ENCODE measurements around the gene TAS1R1.

Gene TAS1R1

DNA sequence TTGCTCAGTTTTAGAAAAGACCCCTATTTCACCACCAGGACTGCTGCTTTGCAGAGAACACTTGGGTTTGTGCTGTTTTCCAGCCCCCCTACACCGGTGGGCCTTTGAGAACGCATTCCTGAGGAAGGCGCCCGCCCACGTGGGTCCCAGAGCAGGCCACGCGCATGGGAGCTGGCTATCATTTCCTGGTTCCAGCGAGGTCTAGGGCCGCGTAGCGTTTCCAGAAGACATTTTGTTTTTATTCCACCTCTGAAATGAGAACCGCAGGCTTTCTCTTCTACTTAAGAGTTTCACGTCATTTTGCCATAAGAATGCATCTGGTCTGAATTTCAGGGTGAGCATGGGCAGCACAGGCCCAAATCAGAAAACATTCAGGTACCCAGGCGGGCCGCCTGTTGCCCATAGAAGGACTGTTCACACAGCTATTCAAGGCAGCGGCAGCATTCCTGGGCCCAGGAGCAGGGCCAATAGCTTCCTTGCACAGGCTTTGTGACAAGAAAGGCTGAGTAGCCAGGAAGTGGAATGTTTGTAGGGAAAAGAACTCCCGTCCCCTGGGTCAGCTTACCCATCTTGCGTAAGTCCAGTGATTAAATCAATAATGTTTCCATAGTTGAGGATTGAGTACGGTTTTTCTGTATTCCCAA, 48.9 kb downstream of the TAS1R1 start:
- peak; percentile 66 for DNase-seq (ENCODE audit: low read depth)

DNA sequence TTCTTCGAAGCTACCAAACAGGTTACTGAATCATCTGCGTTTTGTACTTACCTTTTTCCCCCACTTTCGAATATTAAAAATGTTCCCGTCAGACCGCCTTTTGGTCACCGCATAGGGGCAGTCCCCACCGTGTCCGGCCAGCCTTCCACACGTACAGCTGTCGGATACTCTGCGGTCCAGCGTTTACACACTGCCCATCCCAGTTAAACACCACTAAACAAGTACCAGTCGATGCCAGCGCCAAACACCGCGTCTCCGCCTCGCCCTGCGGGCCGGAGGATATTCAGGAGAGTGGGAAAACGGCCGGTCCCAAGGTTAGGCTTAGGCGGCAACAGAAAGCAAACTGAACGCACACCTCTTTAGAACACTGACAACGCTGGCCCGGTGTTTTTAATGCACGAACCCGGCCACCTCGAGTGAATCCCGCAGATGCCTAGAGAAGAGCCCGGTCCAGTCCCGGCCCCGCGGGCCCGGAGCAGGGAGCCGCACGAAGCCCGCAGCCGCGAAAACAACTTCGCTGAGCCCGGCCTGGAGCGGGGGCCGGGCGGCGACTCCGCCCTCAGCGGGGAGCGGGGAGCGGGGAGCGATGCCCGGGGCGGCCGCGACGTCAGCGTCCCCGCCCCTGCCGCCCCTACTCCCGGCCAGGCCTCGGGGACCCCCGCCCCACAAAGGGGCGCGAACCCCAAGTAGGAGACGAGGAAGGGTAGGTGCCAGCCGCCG, 57.7 kb downstream of the TAS1R1 start:
- DNase-seq (ENCODE audit: low read depth), result no peak

- peak; percentile 98 for DNase-seq (ENCODE audit: low read depth)
Observed at GRCh38 chr1:6613361-6614018, 58.4 kb downstream of the TAS1R1 start, which contains the start of gene PHF13. TSS of gene PHF13 (plus strand) at chr1:6613731. CDS start at chr1:6614067, 336 bp downstream.

GRCh38 chr1:6614019-6614928, 59.2 kb downstream of the TAS1R1 start:
- DNase-seq (ENCODE audit: low read depth), result no peak

DNA sequence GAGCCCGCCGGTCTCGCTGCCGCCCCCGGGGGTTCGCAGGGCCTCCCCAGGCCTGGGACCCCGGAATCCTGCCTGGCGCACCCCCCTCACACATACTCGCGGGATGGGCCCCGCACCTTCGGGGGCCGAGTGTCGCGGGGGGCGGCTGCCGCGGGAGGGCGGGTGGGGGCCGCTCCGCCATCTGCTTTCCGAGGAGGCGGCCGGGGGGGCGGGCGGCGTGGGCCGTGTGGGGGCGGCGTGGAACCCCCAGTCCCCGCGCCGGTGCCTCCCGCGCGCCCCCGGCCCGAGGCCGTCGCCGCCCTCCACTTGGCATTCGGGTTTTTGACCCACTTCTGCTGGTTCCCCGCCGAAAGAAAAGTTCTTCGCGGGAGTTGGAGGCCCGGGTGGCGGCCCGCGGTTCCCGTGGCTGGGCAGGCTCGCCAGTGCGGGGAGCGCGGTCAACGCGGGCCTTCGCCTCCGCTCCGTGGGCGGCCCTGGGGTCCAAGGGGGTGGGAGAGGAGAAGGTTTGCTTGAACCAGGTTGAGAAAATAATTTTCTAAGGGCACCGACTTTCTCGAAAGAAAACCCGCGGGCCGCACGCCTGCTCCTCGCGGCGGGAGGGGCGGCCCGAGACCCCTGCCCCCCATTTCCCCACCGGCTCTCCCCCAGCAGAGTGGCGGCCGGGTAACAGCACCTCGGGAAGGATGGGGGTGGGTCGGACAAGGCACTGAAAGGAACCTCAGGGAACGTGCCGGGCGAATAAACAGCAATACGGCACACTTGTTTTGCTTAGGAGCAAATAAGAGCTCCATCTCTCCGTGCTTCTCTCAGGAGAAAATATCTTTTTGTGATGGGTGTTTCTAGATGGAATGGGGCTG, 60.0 kb downstream of the TAS1R1 start:
- DNase-seq (ENCODE audit: low read depth), result no peak

GRCh38 chr1:6619045-6619444, 63.9 kb downstream of the TAS1R1 start:
- DNase-seq (ENCODE audit: low read depth), result no peak

DNA sequence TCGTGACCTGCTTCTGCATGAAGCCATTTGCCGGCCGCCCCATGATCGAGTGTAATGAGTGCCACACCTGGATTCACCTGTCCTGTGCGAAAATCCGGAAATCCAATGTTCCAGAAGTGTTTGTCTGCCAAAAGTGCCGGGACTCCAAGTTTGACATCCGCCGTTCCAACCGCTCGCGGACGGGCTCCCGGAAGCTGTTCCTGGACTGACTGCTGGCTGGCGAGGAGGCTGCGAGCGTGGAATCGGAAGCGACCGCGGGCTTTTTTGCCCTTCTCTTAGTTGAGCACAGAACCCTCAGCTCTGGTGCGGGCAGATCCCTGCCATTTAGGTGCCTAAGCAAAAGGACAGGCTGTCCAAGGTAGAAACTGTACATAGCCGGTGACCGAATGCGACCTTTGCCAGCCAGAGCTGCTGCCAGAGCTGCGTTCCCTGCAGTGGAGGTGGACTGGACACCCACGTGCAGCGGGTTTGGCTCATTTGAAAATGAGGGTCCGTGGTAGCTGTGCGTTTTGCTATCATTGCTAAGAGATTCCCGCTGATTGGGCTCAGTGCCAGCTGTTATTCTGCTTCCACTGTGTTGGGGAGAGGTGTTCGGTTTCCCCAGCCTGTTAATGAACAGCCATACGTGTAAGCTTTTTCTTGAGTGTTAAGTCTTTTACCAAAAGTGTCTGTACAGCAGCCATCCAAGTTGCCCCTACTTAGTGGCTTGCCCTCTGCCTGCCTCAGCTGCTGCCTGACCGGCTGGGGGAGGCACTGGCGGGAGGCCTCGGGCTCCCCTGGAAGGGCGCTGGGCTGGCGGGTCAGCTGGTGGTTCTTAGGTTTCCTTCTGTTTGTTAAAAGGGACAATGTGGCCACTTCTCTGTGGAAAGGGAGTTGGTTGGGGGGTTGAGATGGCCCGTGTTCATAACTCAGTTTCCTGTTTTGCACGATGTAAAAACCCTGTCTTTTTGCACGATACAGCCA, 66.6 kb downstream of the TAS1R1 start:
- DNase-seq (ENCODE audit: low read depth), result no peak

DNA sequence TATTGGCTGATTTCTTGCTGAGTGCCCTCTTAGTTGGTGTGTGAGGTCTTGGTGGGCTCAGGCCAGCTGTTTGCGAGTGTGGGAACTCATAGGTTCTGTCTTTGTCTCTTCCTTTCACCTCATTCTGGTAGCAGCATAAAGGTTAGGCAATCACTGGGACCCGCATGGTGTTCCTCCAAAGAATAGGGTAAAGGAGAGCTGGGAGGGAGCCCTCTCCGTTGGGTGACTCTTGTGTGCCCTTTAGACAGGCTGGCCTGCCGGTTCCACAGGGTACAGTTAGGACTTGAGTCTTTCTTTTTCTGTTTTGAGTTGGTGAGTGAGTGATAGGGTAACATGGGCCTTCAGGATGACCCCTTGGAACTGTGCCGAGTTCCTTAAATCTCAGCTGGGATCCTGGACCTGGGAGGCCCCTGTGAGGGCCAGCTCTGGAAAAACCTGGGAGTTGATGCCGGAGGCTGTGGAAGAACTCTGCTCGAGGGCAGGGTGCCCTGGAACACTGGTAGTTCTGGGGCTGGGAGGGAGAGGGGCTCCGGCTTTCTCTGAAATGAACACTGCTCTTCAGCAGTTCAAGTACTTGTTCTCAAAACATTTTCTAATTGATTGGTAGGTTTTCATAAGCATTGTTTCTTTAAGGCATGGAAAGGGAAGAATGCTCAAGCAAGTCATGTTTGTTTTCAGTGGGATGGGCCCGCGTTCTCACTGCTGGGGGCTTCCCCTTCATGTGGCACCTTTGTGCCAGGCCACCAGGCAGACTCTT, 67.5 kb downstream of the TAS1R1 start:
- no peak for DNase-seq (ENCODE audit: low read depth)

DNA sequence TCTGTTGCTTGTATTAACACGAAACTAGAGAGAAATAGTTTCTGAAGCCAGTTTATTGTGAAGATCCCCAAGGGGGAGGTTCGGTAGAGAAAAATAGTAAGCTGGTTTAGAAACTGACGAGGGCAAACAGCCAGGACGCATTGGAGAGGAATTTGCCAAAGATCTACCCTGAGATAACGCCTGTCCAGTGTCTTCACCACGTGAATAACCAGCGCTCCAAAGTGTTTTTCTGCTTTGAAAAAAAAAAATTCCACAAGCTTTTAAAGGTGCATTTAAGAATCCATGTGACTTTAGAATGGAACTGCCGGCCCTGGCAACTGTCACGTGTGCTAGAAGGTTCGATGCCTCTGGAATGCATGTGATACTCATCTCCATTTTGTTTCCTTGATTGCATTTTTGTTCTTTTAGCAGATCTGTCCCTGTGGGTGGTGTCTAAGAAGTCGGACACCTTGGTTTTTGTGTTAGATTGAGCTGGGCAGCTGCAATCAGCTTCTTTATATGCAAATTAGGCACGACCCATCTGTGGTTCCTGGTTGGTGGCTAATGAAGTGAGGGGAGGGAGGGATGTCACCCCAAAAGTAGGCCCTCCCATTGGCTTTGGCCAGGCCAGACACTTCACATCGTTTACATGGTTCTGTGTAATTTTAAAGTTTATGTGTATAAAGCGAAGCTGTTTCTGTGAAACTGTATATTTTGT, 68.3 kb downstream of the TAS1R1 start:
- DNase-seq (ENCODE audit: low read depth), result no peak

DNA sequence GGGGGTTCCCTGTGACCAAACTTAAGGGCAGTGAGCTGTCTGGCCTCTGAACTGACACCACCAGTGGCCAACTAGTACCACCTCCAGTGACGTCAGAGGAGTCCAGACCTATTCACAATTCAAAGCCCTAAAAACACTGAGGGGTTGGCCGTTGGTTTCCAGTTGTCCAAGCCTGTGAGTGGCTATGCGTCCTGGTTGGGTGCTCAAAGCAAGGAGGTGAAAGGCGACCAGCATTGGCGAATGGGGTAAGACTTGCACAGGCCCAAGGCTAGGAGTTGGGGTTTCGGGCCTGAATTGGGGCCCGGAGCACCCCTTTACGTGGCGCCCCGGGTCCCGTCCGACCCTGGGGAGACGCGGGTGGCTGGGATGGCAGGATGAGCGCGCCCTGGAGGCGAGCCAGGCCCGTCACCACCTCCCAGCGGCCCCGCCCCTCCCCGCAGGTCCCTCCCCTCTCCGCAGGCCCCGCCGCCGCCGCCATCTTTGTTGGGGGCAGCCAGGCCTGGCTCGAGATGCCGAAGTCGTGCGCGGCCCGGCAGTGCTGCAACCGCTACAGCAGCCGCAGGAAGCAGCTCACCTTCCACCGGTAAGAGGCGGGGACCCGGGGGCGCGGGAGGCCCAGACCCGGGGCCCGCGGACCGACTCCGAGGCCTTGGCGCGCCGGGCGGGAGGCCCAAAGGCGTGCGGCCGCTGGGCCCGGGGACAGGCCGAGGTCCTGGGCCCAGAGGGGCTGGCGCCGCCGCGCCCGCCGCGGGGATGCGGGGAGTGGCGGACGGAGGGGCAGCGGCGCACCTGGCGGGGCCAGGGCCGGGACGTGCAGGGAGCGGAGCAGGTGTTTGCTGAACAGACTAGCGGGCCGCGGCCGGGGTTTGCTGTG, 69.8 kb downstream of the TAS1R1 start, which contains the start of gene THAP3:
Gene THAP3, plus strand, starts transcription at position 159 of the 874 bp plus-strand sequence. Its CDS starts 351 bp downstream, at position 510.
- DNase-seq (ENCODE audit: low read depth), result peak; percentile 74

DNA sequence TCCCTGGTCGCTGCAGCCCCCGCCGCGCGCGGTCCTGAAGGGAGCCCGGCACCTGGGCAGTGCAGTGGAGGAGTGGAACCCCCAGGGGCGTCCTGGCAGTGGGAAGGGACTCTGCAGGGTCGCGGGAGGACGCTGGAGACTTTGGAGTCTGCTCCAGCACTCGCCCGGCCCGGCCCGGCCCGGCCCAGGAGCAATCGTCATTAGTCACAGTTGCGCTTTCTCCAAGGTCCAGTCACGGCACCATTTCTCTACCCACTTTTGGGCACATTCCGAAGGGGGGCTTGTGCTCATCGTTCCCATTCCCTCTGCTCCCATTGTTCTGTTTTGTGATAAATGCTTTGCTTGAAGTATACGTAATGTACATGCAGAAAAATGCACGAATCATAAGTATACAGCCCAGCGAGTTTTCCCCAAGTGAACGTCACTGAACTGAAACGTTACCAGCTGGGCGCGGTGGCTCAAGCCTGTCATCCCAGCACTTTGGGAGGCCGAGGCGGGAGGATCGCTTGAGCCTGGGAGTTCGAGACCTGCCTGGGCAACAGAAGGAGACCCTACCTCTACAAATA, 70.6 kb downstream of the TAS1R1 start:
- DNase-seq (ENCODE audit: low read depth), result no peak

DNA sequence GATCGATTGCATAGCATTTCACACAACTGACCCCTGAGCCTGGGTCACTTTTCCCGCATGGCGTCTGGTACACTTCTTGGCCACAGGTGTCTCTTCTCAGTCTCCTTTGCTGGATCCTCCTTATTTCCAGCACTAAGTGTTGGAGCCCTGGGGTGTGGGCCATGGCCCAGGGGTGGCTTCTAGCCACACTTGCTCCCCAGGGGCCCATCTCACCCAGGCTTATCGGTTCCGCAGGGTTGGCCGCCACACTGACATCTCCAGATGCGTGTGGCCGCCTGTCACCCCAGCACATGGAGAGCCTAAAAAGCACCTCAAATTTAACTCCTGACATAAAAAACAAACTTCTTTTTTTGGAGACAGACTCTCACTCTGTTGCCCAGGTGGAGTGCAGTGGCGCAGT, 71.9 kb downstream of the TAS1R1 start:
- no peak for DNase-seq (ENCODE audit: low read depth)

DNA sequence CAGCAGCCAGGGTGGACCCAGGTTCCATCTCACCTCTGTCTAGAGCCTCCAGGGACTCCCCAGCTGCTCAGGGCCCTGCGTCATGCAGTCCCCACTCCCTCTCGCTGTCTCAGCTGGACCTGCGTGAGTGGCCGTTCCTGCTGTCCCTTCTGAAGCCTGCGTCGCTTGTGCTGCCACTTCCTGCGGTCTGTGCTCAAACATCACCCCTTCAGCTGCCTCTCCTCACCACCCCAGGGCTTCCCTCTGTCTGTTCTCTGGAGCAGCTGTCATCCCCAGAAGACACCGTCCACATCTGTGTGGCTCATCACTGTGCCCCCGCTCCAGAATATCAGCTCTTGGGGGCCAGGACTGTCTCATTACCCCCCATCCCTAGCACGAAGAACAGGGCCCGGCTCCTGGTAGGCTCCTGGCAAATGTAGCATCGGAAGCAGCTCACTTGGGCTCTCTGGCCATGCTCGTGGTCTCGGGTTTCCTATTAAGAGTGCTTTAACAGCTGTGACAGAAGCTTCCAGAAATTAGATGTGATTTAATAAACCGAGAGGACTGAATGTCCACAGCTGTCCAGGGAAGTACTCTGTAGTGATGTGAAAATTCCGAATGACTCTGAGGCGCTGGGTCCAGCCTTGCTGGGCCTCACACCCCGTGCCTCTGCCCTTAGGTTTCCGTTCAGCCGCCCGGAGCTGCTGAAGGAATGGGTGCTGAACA, 72.9 kb downstream of the TAS1R1 start:
- DNase-seq (ENCODE audit: low read depth), result no peak

GRCh38 chr1:6628971-6629479, 73.9 kb downstream of the TAS1R1 start:
- DNase-seq (ENCODE audit: low read depth), result no peak
